Measurements from ENCODE around the gene ZNF75A.
A peak's percentile ranks its signal among the peaks of the same experiment; 100 is the strongest.

The ZNF75A gene

DNA sequence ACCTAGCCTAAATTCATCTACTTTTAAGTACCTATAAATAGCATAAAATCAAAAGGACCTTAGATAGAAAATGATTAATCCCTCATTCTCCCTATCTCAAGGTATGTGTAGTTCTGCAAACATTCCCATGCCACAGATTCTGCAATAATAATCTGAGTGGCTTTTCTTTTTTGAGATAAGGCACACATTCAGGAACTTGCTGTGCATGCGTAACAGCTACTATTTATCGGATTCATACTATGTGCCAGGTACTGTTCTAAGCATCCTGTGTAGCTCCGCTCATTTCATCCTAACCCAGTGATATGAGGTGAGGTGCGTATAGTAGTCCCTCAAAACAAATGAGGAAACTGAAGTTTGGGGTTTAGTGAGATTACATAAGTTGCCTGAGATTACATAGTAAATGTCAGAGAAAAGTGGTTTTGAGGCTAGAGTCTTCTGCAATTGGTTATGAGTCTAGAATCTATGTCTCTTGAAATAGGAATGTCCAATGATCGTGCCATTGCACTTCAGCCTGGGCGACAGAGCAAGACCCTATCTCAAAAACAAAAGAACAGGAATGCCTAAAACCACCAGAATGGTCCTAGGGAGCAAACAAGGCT, 24.0 kb upstream of the ZNF75A start:
- Histone ChIP-seq H3K4me3 (ENCODE audit: low read length) (no peak overlapping the region), H3K9me3 (ENCODE audit: control insufficient read depth, insufficient read depth, low read length) (peaks cover 24% of the 10 kb centered on the region), H3K27ac (ENCODE audit: low read depth, low read length) (no peak overlapping the region), H3F3A (ENCODE audit: control insufficient read depth, insufficient read depth) (no peaks in the 10 kb centered on the region), H3K4me2 (ENCODE audit: low read length) (no peak overlapping the region), H3K4me1 (ENCODE audit: control insufficient read depth, low read length) (peaks cover 24% of the 10 kb centered on the region), H4K20me1 (ENCODE audit: control insufficient read depth, insufficient read depth, low read depth, low read length) (no peaks in the 10 kb centered on the region), H3K36me3 (ENCODE audit: control insufficient read depth, low read length) (peaks cover 29% of the 10 kb centered on the region), H3K9me2 (replicated peaks; ENCODE audit: control insufficient read depth, low read length) (no peaks in the 10 kb centered on the region), H3K27me3 (ENCODE audit: control insufficient read depth, low read length) (peaks cover 11% of the 10 kb centered on the region), H3K79me2 (ENCODE audit: control insufficient read depth, low read length) (peaks cover 31% of the 10 kb centered on the region)
- TF ChIP-seq EZH2phosphoT487 (IDR thresholded peaks at IDR 0.05; ENCODE audit: borderline replicate concordance, low read length) (no peak), CTCF (IDR thresholded peaks at IDR 0.05; ENCODE audit: low read depth, low read length, poor library complexity, severe bottlenecking) (no peak)

DNA sequence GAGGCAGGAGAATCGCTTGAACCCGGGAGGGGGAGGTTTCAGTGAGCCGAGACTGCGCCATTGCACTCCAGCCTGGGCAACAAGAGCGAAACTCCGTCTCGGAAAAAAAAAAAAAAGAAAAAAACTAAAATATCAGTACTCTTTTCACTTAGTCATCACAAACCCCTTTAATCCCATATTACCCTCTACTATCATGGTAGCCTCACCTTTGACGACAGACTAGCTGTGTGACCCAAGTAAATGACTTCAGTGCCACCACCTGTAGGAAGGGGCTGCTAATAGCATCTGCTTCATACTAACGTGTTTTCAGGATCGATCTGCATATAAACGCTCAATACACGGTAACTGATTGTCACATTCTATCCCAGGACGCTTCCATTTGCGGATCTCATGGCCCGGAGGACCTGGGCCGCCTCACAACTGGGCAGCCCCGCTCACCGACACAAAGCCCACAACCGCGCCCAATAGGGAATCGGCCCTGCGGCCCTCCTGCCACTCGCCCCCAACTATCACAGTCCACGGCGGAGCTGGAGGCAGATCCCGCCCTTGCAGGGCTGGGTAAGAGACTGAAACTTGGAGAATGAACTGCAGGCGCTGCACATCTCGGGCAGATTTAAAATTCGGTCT, 23.1 kb upstream of the ZNF75A start:
- Histone ChIP-seq H3K27ac (ENCODE audit: low read depth, low read length) (peak overlapping the region; percentile 84), H3K79me2 (ENCODE audit: control insufficient read depth, low read length) (peaks cover 39% of the 10 kb centered on the region), H3K27me3 (ENCODE audit: control insufficient read depth, low read length) (peaks cover 2% of the 10 kb centered on the region), H3K4me3 (ENCODE audit: low read length) (peak overlapping the region; percentile 77), H4K20me1 (ENCODE audit: control insufficient read depth, insufficient read depth, low read depth, low read length) (no peaks in the 10 kb centered on the region), H3K4me1 (ENCODE audit: control insufficient read depth, low read length) (peaks cover 24% of the 10 kb centered on the region), H3K9me2 (replicated peaks; ENCODE audit: control insufficient read depth, low read length) (no peaks in the 10 kb centered on the region), H3K4me2 (ENCODE audit: low read length) (peak overlapping the region; percentile 98), H3K36me3 (ENCODE audit: control insufficient read depth, low read length) (peaks cover 38% of the 10 kb centered on the region), H3K9me3 (ENCODE audit: control insufficient read depth, insufficient read depth, low read length) (peaks cover 32% of the 10 kb centered on the region), H3F3A (ENCODE audit: control insufficient read depth, insufficient read depth) (no peaks in the 10 kb centered on the region)
- no peak for TF ChIP-seq CTCF (IDR thresholded peaks at IDR 0.05; ENCODE audit: low read depth, low read length, poor library complexity, severe bottlenecking)
- TF ChIP-seq EZH2phosphoT487 (IDR thresholded peaks at IDR 0.05; ENCODE audit: borderline replicate concordance, low read length), result no peak

DNA sequence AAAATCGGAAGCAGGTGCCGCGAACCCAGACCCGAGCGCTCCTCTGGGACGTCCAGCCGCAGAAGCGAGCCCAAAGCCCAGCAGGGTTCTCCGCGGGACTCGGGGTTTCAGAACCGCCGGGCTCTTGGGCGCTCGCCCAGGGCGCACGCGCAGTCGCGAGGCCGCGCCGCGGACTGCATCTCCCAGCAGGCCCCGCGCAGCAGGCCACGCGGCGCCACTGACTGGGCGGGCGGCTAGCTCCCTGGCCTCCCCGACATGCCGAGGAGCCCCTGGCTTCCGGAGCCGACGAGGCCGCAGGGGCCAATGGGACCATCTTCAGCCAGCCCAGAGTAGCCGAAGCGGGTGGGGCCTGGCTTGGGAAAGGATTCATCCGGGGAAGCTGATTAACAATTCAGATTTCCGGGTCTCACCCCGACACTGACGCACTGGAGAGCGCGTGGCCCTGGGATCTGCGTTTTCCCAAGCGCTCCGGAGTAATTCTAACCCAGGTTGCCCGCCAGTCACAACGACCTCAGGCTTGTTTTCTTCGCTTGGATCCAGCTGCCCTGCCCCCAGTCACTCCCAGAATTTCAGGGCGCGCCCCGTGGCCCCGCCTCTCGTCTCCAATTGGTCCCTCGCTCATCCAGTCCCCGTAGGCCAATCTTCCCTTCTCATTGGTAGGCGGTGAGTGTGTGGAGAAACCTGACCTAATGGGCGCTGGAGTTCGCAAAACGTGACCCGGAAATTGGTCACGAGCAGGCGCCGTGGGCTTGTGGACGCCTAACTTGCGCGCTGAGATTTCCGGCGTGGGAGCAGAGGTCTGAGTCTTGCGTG, 22.4 kb upstream of the ZNF75A start, which contains the start of gene ZNF263:
ZNF263 (plus strand) TSS at position 762 of the 813 bp plus-strand sequence. CDS start 328 bp downstream, outside the sequence.
- Histone ChIP-seq H3K79me2 (ENCODE audit: control insufficient read depth, low read length) (peaks cover 45% of the 10 kb centered on the region), H3K36me3 (ENCODE audit: control insufficient read depth, low read length) (peaks cover 43% of the 10 kb centered on the region), H4K20me1 (ENCODE audit: control insufficient read depth, insufficient read depth, low read depth, low read length) (no peaks in the 10 kb centered on the region), H3K4me3 (ENCODE audit: low read length) (peak within 1 kb of the TSS; percentile 77), H3K9me3 (ENCODE audit: control insufficient read depth, insufficient read depth, low read length) (peaks cover 35% of the 10 kb centered on the region), H3K4me1 (ENCODE audit: control insufficient read depth, low read length) (peaks cover 24% of the 10 kb centered on the region), H3F3A (ENCODE audit: control insufficient read depth, insufficient read depth) (no peaks in the 10 kb centered on the region), H3K27me3 (ENCODE audit: control insufficient read depth, low read length) (no peaks in the 10 kb centered on the region), H3K4me2 (ENCODE audit: low read length) (peak within 1 kb of the TSS; percentile 98), H3K9me2 (replicated peaks; ENCODE audit: control insufficient read depth, low read length) (no peaks in the 10 kb centered on the region), H3K27ac (ENCODE audit: low read depth, low read length) (peak within 1 kb of the TSS; percentile 84)
- TF ChIP-seq CTCF (IDR thresholded peaks at IDR 0.05; ENCODE audit: low read depth, low read length, poor library complexity, severe bottlenecking) (no peak), EZH2phosphoT487 (IDR thresholded peaks at IDR 0.05; ENCODE audit: borderline replicate concordance, low read length) (no peak)
